Middle frontal gyrus (tissue), 1 donor: ENCODE results near the gene NELFE.
A peak's percentile ranks its signal among the peaks of the same experiment; 100 is the strongest.
"Not testable (repeated sequence)": the region's sequence is repeated elsewhere in the genome, so short reads cannot be mapped to it uniquely, and the experiment has no call there.

Experiments used
- DNase-seq: peaks from one replicate; pipeline ENCODE4 v3.0.0-alpha.2; 2015; ENCODE audit warnings: low spot score; ENCODE audit errors: extremely low spot score

NELFE gene, protein sequence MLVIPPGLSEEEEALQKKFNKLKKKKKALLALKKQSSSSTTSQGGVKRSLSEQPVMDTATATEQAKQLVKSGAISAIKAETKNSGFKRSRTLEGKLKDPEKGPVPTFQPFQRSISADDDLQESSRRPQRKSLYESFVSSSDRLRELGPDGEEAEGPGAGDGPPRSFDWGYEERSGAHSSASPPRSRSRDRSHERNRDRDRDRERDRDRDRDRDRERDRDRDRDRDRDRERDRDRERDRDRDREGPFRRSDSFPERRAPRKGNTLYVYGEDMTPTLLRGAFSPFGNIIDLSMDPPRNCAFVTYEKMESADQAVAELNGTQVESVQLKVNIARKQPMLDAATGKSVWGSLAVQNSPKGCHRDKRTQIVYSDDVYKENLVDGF

DNA sequence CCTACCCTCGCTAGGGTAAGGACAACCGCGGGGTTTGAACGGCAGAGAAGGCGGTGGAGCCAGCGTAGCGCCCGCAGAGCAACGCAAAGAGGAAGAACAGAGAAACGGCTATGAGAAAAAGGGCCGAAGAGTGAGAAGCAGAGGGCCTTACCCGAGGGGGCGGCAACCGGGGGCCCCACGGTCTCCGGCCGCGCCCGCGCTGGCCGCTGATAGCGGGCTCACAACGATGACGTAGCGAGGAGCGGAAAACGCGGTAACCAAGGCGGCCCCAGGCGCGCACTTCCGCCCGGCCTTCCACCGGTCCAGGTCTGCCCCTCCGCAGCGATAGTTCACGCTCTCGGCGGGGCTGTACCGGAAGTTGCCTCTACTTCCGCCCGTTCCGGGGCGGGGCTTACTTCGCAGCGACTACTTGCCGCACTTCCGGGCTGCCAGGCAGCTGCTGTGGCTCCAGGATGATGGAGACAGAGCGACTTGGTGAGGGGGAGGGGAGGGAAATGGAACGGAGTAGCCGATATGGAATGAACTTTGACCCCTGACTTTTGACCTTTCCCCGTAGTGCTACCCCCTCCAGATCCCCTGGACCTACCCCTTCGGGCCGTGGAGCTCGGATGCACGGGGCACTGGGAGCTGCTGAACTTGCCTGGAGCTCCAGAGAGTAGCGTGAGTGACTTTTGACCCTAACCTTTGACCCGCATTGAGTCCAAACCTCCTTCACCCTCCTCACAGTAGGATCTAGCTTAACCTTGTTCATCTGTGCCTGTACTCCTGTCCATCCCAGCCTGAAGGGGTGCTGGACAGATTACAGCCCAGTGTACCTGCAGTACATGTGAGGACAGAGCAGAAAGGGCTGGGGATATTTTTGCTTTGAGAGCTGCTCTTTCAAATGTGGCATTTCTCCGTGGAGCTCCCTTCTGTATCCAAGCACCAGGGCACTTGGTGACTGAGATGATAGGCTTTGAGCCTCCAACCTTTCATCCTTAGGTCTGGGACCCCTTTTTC lies at the start of gene NELFE, which contains the start of gene SKIC2:
Gene NELFE (minus strand): TSS at position 231 of the 999 bp plus-strand sequence. CDS start 525 bp downstream, outside the sequence.
Gene SKIC2 (plus strand): TSS at position 435 of the 999 bp plus-strand sequence. CDS start 18 bp downstream, at position 453.
- DNase-seq = peak; percentile 96

DNA sequence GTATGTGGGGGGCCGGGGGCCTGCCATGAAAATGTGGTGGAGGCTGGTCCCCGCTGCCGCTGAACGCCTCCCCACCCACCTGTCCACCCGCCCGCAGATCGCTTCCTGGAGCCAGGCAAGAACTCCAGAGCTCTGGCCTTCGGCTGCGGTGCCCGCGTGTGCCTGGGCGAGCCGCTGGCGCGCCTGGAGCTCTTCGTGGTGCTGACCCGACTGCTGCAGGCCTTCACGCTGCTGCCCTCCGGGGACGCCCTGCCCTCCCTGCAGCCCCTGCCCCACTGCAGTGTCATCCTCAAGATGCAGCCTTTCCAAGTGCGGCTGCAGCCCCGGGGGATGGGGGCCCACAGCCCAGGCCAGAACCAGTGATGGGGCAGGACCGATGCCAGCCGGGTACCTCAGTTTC lies 49.3 kb upstream of the NELFE start:
- DNase-seq = not testable (repeated sequence)

DNA sequence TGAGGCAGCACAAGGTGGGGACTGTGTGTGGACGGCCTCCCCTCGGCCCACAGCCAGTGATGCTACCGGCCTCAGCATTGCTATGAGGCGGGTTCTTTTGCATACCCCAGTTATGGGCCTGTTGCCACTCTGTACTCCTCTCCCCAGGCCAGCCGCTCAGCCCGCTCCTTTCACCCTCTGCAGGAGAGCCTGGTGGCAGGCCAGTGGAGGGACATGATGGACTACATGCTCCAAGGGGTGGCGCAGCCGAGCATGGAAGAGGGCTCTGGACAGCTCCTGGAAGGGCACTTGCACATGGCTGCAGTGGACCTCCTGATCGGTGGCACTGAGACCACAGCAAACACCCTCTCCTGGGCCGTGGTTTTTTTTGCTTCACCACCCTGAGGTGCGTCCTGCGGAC lies 48.3 kb upstream of the NELFE start:
- not testable (repeated sequence) for DNase-seq

DNA sequence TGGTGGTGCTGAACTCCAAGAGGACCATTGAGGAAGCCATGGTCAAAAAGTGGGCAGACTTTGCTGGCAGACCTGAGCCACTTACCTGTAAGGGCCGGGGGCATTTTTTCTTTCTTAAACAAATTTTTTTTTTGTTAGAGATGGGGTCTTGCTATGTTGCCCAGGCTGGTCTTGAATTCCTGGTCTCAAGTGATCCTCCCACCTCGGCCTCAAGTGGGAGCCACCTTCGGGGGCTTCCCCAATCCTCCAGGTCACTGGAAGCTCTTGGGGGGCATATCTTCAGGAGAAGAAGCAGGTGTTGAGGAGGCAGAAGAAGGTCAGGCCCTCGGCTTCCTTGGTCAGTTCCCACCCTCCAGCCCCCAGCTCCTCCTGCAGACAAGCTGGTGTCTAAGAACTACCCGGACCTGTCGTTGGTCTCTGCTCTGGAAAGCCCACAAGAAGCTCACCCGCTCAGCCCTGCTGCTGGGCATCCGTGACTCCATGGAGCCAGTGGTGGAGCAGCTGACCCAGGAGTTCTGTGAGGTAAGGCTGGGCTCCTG lies 47.3 kb upstream of the NELFE start:
- not testable (repeated sequence) for DNase-seq

DNA sequence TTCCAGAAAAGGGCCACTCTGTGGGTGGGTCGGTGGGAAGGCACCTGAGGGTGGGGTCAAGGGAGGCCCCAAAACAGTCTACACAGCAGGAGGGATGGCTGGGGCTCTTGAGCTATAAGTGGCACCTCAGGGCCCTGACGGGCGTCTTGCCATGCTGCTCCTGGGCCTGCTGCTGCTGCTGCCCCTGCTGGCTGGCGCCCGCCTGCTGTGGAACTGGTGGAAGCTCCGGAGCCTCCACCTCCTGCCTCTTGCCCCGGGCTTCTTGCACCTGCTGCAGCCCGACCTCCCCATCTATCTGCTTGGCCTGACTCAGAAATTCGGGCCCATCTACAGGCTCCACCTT lies 46.7 kb upstream of the NELFE start:
- DNase-seq = not testable (repeated sequence)

DNA sequence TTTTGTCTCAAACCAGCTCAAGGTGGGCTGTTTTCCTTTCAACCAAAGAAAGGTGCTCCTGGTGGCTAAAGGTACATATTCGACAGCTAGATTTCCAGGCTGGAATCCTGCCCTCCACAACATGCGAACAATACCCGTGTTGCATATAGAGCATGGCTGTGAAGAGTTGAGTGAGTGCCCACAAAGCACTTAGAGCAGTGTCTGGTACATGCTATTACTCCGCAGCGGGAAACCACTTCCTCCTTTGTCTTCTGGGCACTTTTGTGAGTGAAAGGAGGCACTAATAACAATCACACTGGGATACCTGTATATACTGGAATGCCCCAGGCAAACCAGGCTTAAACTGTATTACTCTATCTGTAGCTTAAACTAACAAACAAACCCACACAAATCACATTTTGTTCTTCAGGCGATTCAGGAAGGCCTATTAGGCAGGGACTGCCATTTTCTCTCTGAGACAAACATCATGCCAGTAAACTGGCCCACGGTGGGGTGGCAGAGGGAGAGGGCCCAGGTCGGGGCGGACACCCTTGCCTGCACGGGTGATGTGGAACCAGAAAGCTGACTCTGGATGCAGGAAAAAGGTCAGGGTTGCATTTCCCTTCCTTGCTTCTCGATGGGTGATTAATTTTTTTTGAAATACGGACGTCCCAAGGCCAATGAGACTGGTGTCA lies 46.2 kb upstream of the NELFE start:
- DNase-seq = not testable (repeated sequence)

DNA sequence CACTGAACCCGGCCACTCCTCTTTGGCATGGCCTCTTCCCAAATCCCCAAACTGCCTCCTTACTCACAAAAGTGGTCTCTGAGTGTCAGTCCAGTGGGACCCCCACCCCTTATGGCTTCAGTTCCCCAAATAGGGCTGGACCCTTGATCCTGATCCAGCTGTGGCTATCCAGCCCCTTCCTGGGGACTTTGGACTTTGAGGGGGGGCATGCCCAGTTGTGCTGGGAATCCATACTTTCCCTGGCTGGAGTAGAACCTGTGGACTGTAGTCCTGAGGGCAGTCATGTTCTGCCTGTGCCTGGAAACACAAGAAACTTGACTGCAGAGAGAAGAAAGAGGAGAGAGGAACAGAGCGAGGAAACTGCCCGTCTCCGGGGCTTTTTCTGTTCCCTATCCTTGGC lies 45.6 kb upstream of the NELFE start:
- not testable (repeated sequence) for DNase-seq

DNA sequence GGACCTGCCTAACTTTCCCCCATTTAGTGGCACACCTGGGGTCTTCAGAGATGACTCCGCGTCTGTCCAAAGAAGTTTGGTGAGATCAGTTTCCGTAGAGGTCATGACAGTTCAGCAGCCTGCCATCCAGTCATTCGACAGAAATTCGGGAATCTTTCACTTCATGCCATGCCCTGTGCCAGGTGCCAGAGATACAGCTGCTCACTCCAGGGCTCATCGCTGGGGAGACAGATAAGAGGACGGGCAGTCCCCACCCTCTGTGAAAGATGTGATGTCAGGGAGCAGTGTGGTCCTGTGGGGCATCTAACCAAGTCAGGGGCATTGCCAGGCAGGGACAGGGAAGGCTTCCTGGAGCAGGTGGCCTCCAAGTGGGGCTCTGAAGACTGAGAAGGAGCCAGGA lies 44.5 kb upstream of the NELFE start:
- DNase-seq = not testable (repeated sequence)

DNA sequence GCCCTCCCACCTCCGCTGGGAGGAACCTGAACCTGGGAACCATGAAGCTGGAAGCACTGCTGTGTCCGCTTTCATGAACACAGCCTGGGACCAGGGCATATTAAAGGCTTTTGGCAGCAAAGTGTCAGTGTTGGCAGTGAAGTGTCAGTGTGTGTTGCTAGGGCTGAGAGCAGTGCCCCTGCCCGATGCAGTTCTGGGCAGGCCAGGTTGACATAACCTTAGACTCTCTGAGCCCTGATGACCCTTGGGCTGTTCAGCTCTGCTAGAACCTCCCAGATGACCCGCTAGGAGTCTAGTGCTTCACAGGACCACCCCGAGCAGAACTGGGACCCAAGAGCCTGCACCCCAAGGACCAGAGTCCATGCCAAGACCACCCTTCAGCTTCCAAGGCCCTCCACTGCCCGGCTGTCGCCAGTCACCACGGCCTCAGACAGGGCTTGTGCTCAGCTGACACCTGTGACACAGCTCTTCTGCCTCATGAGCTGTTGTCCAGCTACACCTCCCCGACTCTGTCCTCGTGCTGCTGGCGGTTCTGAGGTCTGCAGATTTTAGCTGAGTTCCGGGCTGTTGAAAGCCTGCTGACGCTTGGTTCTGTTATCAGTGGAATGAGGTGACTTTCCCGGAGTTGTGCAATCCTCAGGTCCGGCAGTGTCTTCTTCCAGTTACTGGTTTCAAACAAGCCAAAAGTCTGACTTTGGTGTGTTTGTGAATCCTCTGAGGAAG lies 43.9 kb upstream of the NELFE start:
- DNase-seq = not testable (repeated sequence)

DNA sequence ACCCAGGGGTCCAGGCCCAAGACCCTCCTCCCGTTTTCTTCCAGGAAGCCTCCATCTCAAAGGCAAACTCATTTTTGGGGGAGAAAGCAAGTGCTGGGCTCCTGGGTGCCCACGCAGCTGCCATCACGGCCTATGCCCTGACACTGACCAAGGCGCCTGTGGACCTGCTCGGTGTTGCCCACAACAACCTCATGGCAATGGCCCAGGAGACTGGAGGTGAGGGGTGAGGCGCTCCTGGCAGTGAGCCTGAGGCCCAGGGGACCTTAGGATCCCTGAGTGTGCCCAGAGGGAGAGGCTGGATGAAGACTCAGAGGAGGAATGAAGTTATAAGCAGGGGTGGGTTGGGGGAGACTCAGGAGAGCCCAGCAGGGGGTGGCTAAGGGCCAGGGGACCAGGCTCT lies 37.6 kb upstream of the NELFE start:
- not testable (repeated sequence) for DNase-seq

DNA sequence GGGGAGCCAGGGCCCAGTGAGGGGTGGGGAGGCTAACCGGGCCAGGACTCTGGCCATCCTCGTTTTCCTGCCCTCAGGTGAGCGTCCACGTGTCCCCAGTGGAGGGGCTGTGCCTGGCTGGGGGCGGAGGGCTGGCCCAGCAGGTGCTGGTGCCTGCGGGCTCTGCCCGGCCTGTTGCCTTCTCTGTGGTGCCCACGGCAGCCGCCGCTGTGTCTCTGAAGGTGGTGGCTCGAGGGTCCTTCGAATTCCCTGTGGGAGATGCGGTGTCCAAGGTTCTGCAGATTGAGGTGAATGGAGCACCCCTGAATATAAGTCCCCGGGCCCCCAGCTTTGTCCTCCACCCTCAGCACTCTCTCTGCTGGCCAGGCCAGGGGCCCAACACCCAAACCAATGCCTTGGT lies 35.6 kb upstream of the NELFE start:
- not testable (repeated sequence) for DNase-seq

DNA sequence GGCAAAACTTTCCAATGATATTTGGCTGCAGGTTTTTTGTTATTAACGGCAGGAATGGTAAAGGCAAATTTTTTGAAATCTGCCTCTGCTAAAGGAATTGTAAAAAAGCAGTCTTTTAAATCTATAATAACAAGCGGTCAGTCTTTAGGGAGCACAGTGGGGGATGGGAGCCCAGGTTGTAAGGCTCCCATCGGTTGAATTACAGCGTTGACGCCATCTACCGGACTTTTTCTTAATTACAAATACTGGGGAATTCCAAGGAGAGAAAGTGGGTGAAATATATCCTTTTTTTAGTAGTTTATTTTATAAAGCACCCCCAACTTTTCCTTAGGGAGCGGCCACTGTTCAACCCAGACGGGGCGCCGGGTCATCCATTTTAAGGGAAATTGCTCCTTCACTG lies 30.6 kb upstream of the NELFE start:
- DNase-seq = not testable (repeated sequence)

DNA sequence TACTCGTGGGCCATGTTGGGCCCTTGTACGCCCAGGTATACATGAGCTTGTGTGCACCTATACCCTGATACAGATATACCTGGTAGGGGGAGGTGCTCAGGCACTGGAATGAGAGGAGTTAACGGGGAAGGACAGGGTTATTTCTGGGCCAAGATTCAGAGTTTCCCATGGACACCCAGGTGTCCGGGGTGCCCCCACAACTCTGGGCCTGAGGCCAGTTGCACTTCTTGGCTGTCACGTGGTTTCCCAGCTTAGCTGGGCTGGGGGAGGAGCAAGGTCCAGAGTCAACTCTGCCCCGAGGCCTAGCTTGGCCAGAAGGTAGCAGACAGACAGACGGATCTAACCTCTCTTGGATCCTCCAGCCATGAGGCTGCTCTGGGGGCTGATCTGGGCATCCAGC lies 23.0 kb upstream of the NELFE start, which contains the start of gene C4A:
Gene C4A (plus strand): TSS at position 314 of the 400 bp plus-strand sequence. CDS start 51 bp downstream, at position 365.
- not testable (repeated sequence) for DNase-seq

DNA sequence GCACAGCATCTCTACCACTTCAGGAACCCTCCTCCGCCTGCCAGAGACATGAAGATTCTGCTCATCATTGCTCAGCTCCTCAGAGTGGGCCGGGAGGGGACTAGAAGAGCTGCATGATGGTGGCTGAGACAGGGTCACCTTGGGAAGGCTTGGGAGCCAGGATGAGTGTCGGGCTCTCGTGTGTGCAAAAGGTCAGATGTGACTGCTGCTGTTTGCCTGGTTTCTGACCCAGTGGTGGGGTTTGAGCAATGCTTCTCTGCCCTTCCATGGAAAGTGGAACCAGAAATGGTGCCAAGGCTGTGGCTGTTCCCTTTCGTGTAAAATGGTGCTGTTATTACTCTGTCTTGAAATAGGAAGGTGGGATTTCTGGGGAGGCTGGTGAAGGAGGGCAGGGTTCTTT lies 22.2 kb upstream of the NELFE start:
- DNase-seq = not testable (repeated sequence)

DNA sequence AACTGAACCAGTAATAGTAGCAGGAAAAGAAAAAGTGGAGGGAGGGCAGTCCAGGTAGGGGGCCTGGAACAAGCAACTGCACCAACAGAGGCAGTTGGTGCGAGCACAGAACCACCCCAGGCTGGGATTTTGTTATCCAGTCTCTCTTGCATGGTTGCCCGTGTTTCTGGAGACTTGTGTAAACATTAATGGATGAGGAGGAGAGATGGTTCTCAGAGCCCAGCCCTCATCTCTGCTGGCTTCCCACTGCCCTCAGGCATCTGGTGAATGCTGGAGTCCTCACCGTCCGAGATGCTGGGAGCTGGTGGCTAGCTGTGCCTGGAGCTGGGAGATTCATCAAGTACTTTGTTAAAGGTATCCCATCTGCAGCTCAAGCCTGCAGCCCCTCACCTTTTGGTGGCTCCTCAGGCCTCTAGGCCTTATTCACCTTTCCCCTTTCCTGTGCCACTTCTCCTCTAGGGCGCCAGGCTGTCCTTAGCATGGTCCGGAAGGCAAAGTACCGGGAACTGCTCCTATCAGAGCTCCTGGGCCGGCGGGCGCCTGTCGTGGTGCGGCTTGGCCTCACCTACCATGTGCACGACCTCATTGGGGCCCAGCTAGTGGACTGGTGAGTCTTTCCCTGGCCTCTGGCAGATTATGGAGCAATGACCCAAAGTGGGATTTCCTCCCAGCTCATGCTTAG lies 21.6 kb upstream of the NELFE start:
- not testable (repeated sequence) for DNase-seq

DNA sequence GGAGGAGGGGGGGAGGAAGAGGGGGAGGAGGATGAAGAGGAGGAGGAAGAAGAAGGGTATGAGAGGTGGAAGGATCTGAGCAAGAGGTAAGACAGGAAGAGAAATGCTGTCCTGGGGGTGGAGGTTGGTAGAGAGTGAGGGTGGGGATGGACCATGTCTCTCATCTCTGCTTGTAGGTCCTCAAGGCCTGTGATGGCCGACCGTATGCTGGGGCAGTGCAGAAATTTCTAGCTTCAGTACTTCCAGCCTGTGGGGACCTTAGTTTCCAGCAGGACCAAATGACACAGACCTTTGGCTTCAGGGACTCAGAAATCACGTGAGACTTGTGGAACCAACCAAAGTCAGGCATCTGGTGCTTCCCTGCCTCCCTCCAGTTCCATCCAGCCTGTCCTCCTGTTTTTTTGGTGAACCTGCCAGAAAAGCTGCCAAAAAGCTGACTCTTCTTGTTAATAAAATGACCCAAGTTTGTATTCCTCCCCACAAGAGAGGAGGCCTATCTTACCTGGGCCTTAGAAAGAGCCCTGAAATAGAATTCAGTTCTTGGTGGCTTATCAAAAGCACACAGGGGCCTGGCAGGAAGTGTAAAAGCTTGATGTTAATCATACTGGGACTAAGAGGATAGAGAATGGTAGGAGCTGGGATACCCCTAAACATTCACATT lies 20.6 kb upstream of the NELFE start:
- DNase-seq = no peak

DNA sequence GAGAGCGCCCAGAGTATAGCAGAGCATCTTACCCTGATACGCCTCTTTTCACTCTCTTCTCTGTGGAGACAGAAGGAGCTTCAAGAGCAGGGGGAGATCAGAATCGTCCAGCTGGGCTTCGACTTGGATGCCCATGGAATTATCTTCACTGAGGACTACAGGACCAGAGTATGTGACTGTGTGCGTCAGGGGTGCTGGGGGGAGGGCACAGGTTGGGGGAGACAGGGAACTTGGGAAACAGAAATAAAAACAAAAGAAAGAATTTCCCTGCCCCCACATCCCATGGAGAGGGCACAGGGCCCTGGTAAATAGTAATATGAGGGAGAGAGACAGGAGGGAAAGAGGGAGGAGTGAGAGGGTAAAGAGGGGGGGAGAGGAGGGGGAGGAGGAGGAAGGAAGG lies 20.1 kb upstream of the NELFE start:
- no peak for DNase-seq

DNA sequence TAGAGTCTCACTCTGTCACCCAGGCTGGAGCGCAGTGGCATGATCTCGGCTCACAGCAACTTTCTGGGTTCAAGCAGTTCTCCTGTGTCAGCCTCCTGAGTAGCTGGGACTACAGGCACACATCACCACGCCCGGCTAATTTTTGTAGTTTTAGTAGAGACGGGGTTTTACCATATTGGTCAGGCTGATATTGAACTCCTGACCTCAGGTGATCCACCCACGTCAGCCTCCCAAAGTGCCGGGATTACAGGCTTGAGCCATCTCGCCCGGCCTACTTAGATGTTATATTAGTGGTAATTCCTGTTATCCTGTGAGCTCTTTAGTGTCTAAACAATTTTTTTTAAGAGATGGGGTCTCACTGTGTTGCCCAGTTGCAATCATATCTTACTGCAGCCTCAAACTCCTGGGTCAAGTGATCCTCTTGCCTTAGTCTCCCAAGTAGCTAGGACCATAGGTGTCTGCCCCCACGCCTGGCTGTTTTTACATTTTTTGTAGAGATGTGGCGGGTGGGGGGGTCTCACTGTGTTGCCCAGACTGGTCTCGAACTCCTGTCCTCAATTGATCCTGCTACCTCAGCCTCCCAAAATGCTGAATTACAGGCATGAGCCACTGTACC lies 19.2 kb upstream of the NELFE start:
- no peak for DNase-seq

DNA sequence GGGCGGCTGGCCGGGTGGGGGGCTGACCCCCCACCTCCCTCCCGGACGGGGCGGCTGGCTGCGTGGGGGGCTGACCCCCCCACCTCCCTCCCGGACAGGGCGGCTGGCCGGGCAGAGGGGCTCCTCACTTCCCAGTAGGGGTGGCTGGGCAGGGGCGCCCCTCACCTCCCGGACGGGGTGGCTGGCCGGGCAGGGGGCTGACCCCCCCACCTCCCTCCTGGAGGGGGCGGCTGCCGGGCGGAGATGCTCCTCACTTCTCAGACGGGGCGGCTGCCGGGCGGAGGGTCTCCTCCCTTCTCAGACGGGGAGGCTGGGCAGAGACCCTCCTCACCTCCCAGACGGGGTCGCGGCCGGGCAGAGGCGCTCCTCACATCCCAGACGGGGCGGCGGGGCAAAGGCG lies 17.3 kb upstream of the NELFE start:
- DNase-seq = not testable (repeated sequence)
